Endothelial cell of umbilical vein (primary cell): ENCODE results near the gene PCDH20. TPM values are rescaled to one million over a fixed set of nuclear protein-coding genes. Genes with fewer than 3 reads are reported as not detected.

Experiments used
- BruUV-seq: library from RNA; stranded (reverse); fragments of 400-500 nt; replicated peaks from 2 replicates; lab custom pipeline; 2021; lab: Mats Ljungman, UMichigan
- CTCF ChIA-PET: fragments of 300-600, 350-600 bp; sonication (Branson Sonifier 250); formaldehyde crosslinking; loops from one replicate; lab custom pipeline; 2021; ENCODE audit warnings: antibody characterized with exemption, inconsistent platforms; lab: Charles Lee
- POLR2A ChIA-PET: fragments of 300-600, 350-600 bp; sonication (Branson Sonifier 250); formaldehyde crosslinking; loops from one replicate; lab custom pipeline; 2021; ENCODE audit warnings: antibody characterized with exemption, inconsistent platforms; lab: Charles Lee
- DNase-seq: peaks from one replicate; pipeline ENCODE4 v3.0.0-alpha.2; 2011; ENCODE audit warnings: low read depth, low spot score
- FAIRE-seq: peaks from 2 replicates; lab custom pipeline; 2011; peaks lifted over from hg19 to GRCh38; lab: Jason Lieb, UNC
- H2AFZ ChIP-seq: 2 replicates; pipeline ENCODE4 v1.6.0; 2012; ENCODE audit warnings: low read depth, low read length, control low read depth, inconsistent platforms
- H3K27ac ChIP-seq: 2 replicates; pipeline ENCODE4 v1.5.1; 2011; ENCODE audit warnings: low read depth, mild to moderate bottlenecking, control low read depth, low read length, moderate library complexity; ENCODE audit not compliant: insufficient read depth
- H3K27me3 ChIP-seq, 2 experiments: 2 replicates each; pipeline versions ENCODE4 v1.6.0 to v1.6.1; 2011; ENCODE audit warnings: low read length in 2 of 2, mixed read lengths in 1 of 2; ENCODE audit not compliant: control insufficient read depth in 2 of 2, insufficient read depth in 2 of 2
- H3K36me3 ChIP-seq, 2 experiments: 2 replicates in 1 of 2; 3 replicates in 1 of 2; pipeline ENCODE4 v1.5.1; 2011; ENCODE audit warnings: low read length in 2 of 2, mild to moderate bottlenecking in 1 of 2, moderate library complexity in 1 of 2; ENCODE audit not compliant: control insufficient read depth in 2 of 2, insufficient read depth in 2 of 2; ENCODE audit errors: extremely low read depth in 1 of 2
- H3K4me1 ChIP-seq: 3 replicates; pipeline ENCODE4 v1.5.1; 2011; ENCODE audit warnings: mild to moderate bottlenecking, low read length; ENCODE audit not compliant: control insufficient read depth, insufficient read depth; ENCODE audit errors: extremely low read depth
- H3K4me2 ChIP-seq: 2 replicates; pipeline ENCODE4 v1.6.1; 2011; ENCODE audit warnings: low read length, control low read depth, mixed read lengths; ENCODE audit not compliant: insufficient read depth
- H3K4me3 ChIP-seq, 3 experiments: fragments of 200-600 bp in 1 of 3; sonication (generic), shearing (Covaris generic) in 1 of 3; replicated peaks in 1 of 3; 2 replicates each; pipeline ENCODE4 v1.5.1; 2011 to 2016; ENCODE audit warnings: control low read depth in 3 of 3, low read length in 3 of 3, mild to moderate bottlenecking in 2 of 3, inconsistent platforms in 1 of 3, low read depth in 1 of 3, moderate library complexity in 1 of 3; ENCODE audit not compliant: insufficient read depth in 1 of 3
- H3K79me2 ChIP-seq: 2 replicates; pipeline ENCODE4 v1.6.0; 2012; ENCODE audit warnings: low read length, inconsistent platforms; ENCODE audit not compliant: control insufficient read depth, insufficient read depth
- H3K9ac ChIP-seq: replicated peaks from 2 replicates; pipeline ENCODE3; 2011; ENCODE audit warnings: low read length, control low read depth; ENCODE audit not compliant: insufficient read depth; ENCODE audit errors: extremely low read depth
- H3K9me1 ChIP-seq: replicated peaks from 3 replicates; pipeline ENCODE4 v1.6.0; 2011; ENCODE audit warnings: mild to moderate bottlenecking, low read length; ENCODE audit not compliant: control insufficient read depth, insufficient read depth; ENCODE audit errors: extremely low read depth
- H3K9me3 ChIP-seq: replicated peaks from 2 replicates; pipeline ENCODE4 v1.5.1; 2012; ENCODE audit warnings: low read length, inconsistent platforms; ENCODE audit not compliant: control insufficient read depth, insufficient read depth
- H4K20me1 ChIP-seq: replicated peaks from 2 replicates; pipeline ENCODE3; 2011; ENCODE audit warnings: mild to moderate bottlenecking, low read length; ENCODE audit not compliant: control insufficient read depth, insufficient read depth; ENCODE audit errors: extremely low read depth
- EZH2 ChIP-seq: IDR thresholded peaks from 2 replicates; pipeline ENCODE4 v1.6.1; 2012; ENCODE audit warnings: borderline replicate concordance, low read depth, mild to moderate bottlenecking, moderate library complexity, low read length, inconsistent platforms; ENCODE audit not compliant: severe bottlenecking
- FOS ChIP-seq: IDR thresholded peaks from 2 replicates; pipeline ENCODE4 v1.6.1; 2011; ENCODE audit warnings: mild to moderate bottlenecking, low read length, moderate library complexity, borderline replicate concordance; ENCODE audit not compliant: insufficient read depth
- GATA2 ChIP-seq: IDR thresholded peaks from 2 replicates; pipeline ENCODE4 v1.7.0; 2011; ENCODE audit warnings: low read depth, mild to moderate bottlenecking, moderate library complexity, mixed read lengths, low read length; ENCODE audit not compliant: insufficient read length, insufficient read depth
- JUN ChIP-seq: IDR thresholded peaks from 2 replicates; pipeline ENCODE4 v1.6.1; 2011; ENCODE audit warnings: borderline replicate concordance, low read depth; ENCODE audit not compliant: insufficient read length, insufficient read depth
- MAX ChIP-seq: IDR thresholded peaks from 2 replicates; pipeline ENCODE4 v1.6.1; 2011; ENCODE audit not compliant: insufficient read depth, insufficient read length
- MYC ChIP-seq: IDR thresholded peaks from one replicate; pipeline ENCODE4 v1.6.1; 2011; ENCODE audit warnings: mild to moderate bottlenecking, low read depth, low read length
- POLR2A ChIP-seq: IDR thresholded peaks from 2 replicates; pipeline ENCODE4 v1.6.1; 2012; ENCODE audit warnings: low read depth, mild to moderate bottlenecking, control low read depth, low read length
- POLR2AphosphoS5 ChIP-seq: IDR thresholded peaks from 2 replicates; pipeline ENCODE4 v1.6.1; 2012; ENCODE audit warnings: low read depth, mild to moderate bottlenecking, control low read depth, low read length, moderate library complexity; ENCODE audit not compliant: insufficient read depth
- dilution Hi-C: fragments of 300-500 bp; cut with MboI; formaldehyde crosslinking; loops from one replicate; pipeline ENCODE4 v1.15.0; 2019; ENCODE audit warnings: low sequenced_read_pairs; ENCODE audit not compliant: extremely low pct_ligation_motif_present
- intact Hi-C: fragments of 100-400 bp; cut with micrococcal nuclease; formaldehyde crosslinking; loops from one replicate; pipeline ENCODE4 v1.10.0; 2022
- polyA plus RNA-seq, 4 experiments: library from polyadenylated mRNA; depleted of rRNA in 3 of 4; stranded (reverse) in 3 of 4; unstranded in 1 of 4; fragments of >200 nt; gene quantifications; 2 replicates each; pipeline versions ENCODE4 v1.2.1 to v1.2.3, GENCODE V29; 2011 to 2012; ENCODE audit warnings: missing spikeins in 1 of 4
- total RNA-seq: library from RNA; stranded (reverse); gene quantifications from 2 replicates; pipeline ENCODE4 v1.2.3, GENCODE V29; 2021
- TF ChIP-seq, protein P1 (sequence below), 2 donors: IDR thresholded peaks; 1 replicate in 1 of 2; 2 replicates in 1 of 2; pipeline ENCODE4 v1.5.1; 2011; ENCODE audit warnings: low read length in 2 of 2, mild to moderate bottlenecking in 2 of 2, moderate library complexity in 2 of 2, control low read depth in 1 of 2, inconsistent platforms in 1 of 2, low read depth in 1 of 2; ENCODE audit not compliant: insufficient read depth in 1 of 2; ENCODE audit errors: extremely low read depth in 1 of 2

The PCDH20 gene
- total and polyA plus RNA-seq, 2 donors (not counting 3 experiments of a cell fraction or from before 2014, with no cell fraction given): 0.01 TPM; not detected in 1

GRCh38 chr13:61410266-61410665 lies 5.4 kb downstream of the PCDH20 start:
- DNase-seq (no peak), FAIRE-seq (no peak)
- Histone ChIP-seq H3K79me2 (no peaks in the 10 kb centered on the region), H2AFZ (no peak overlapping the region), H3K4me1 (no peaks in the 10 kb centered on the region), H4K20me1 (no peaks in the 10 kb centered on the region), H3K27ac (no peak overlapping the region), H3K27me3 (peaks cover 22 to 36% of the 10 kb centered on the region in 2 experiments), H3K9me3 (no peaks in the 10 kb centered on the region), H3K9me1 (no peaks in the 10 kb centered on the region), H3K9ac (no peak overlapping the region), H3K36me3 (no peaks in the 10 kb centered on the region), H3K4me2 (no peak overlapping the region), H3K4me3 (no peak overlapping the region)
- ChIA-PET POLR2A (no interaction called here), CTCF (interaction anchor here (0.7 to 5.0 kb wide), 9 partner anchors 10 to 962 kb away, joined by 3 to 37 read pairs (median 4); no protein-coding TSS in a partner anchor)
- no TSS peak for BruUV-seq
- TF ChIP-seq, protein P1, sequence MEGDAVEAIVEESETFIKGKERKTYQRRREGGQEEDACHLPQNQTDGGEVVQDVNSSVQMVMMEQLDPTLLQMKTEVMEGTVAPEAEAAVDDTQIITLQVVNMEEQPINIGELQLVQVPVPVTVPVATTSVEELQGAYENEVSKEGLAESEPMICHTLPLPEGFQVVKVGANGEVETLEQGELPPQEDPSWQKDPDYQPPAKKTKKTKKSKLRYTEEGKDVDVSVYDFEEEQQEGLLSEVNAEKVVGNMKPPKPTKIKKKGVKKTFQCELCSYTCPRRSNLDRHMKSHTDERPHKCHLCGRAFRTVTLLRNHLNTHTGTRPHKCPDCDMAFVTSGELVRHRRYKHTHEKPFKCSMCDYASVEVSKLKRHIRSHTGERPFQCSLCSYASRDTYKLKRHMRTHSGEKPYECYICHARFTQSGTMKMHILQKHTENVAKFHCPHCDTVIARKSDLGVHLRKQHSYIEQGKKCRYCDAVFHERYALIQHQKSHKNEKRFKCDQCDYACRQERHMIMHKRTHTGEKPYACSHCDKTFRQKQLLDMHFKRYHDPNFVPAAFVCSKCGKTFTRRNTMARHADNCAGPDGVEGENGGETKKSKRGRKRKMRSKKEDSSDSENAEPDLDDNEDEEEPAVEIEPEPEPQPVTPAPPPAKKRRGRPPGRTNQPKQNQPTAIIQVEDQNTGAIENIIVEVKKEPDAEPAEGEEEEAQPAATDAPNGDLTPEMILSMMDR (IDR thresholded peaks at IDR 0.05; ENCODE audit: extremely low read depth in 1 of 2, insufficient read depth in 1 of 2, low read depth in 1 of 2, low read length in 2 of 2): no peak
- TF ChIP-seq MAX (no peak), FOS (no peak), JUN (no peak), MYC (no peak), POLR2A (no peak), GATA2 (no peak), POLR2AphosphoS5 (no peak), EZH2 (no peak)
- dilution Hi-C loops: no loop called here
- intact Hi-C loops: loop anchor here (1.0 to 10.0 kb wide), 5 partner anchors 542 to 965 kb away; no protein-coding TSS in a partner anchor
